ENCODE data around the gene ZFAND3. TPM values are rescaled to one million over a fixed set of nuclear protein-coding genes. Genes with fewer than 3 reads are reported as not detected.

Gene ZFAND3
- total RNA-seq, 1 experiment from 2014 or later = 64.0 TPM

DNA sequence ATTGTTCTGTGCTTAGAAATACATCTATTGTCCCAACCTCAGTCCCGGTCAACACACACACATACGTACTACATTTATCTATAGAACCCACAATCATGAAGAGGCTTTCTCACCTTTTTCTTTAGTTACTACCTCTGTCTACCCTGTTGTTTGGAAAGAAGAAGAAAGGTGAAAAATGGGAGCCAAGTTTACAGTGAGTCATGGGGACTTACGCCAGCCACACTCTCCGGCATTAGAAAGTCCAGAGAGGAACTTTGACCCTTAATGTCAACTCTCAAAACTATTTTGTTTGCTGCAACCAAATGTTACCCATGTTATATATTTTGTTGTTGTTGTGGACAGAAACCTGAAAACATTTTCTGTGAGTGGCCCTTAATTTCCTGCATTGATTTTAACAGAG lies 259.1 kb downstream of the ZFAND3 start:
- Histone ChIP-seq H3K4me3 (ENCODE audit: low read depth, low read length, poor library complexity, severe bottlenecking) (no peak overlapping the region), H3K9me3 (ENCODE audit: low read depth, low read length, poor library complexity, severe bottlenecking) (no peaks in the 10 kb centered on the region), H3K36me3 (ENCODE audit: insufficient read depth, low read length, poor library complexity, severe bottlenecking) (no peaks in the 10 kb centered on the region), H3K27me3 (replicated peaks; ENCODE audit: insufficient read depth, low read depth, low read length, poor library complexity) (no peaks in the 10 kb centered on the region), H3K27ac (ENCODE audit: low read depth, low read length, poor library complexity, severe bottlenecking) (no peak overlapping the region), H3K4me1 (ENCODE audit: insufficient read depth, low read length, poor library complexity, severe bottlenecking) (no peaks in the 10 kb centered on the region)
- no TSS peak for BruUV-seq (replicated peaks)
- intact Hi-C loops (cut with micrococcal nuclease; ENCODE audit: unreplicated experiment) = no loop called here
- TF ChIP-seq EZH2 (IDR thresholded peaks at IDR 0.05; ENCODE audit: borderline replicate concordance, low read depth, low read length, poor library complexity, severe bottlenecking) = no peak
- TF ChIP-seq, protein P1, sequence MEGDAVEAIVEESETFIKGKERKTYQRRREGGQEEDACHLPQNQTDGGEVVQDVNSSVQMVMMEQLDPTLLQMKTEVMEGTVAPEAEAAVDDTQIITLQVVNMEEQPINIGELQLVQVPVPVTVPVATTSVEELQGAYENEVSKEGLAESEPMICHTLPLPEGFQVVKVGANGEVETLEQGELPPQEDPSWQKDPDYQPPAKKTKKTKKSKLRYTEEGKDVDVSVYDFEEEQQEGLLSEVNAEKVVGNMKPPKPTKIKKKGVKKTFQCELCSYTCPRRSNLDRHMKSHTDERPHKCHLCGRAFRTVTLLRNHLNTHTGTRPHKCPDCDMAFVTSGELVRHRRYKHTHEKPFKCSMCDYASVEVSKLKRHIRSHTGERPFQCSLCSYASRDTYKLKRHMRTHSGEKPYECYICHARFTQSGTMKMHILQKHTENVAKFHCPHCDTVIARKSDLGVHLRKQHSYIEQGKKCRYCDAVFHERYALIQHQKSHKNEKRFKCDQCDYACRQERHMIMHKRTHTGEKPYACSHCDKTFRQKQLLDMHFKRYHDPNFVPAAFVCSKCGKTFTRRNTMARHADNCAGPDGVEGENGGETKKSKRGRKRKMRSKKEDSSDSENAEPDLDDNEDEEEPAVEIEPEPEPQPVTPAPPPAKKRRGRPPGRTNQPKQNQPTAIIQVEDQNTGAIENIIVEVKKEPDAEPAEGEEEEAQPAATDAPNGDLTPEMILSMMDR (conservative IDR thresholded peaks at IDR 0.05; ENCODE audit: low read depth, low read length) = no peak
- CTCF ChIA-PET = no interaction called here
- DNase-seq (ENCODE audit: low spot score) = no peak
- POLR2A ChIA-PET (ENCODE audit: low non-redundant PET) = no interaction called here

- H3K36me3 ChIP-seq (ENCODE audit: insufficient read depth, low read length, poor library complexity, severe bottlenecking) = no peaks in the 10 kb centered on the region
- TF ChIP-seq, protein P1 (conservative IDR thresholded peaks at IDR 0.05; ENCODE audit: low read depth, low read length) = no peak
- no peak for TF ChIP-seq EZH2 (IDR thresholded peaks at IDR 0.05; ENCODE audit: borderline replicate concordance, low read depth, low read length, poor library complexity, severe bottlenecking)
- CTCF ChIA-PET = no interaction called here
- intact Hi-C loops (cut with micrococcal nuclease; ENCODE audit: unreplicated experiment) = no loop called here
- H3K4me1 ChIP-seq (ENCODE audit: insufficient read depth, low read length, poor library complexity, severe bottlenecking) = no peaks in the 10 kb centered on the region
- POLR2A ChIA-PET (ENCODE audit: low non-redundant PET) = no interaction called here
- no TSS peak for BruUV-seq (replicated peaks)
- no peak for DNase-seq (ENCODE audit: low spot score)
- no peak overlapping the region for H3K4me3 ChIP-seq (ENCODE audit: low read depth, low read length, poor library complexity, severe bottlenecking)
- H3K27ac ChIP-seq (ENCODE audit: low read depth, low read length, poor library complexity, severe bottlenecking) = no peak overlapping the region
- H3K27me3 ChIP-seq (replicated peaks; ENCODE audit: insufficient read depth, low read depth, low read length, poor library complexity) = no peaks in the 10 kb centered on the region
- no peaks in the 10 kb centered on the region for H3K9me3 ChIP-seq (ENCODE audit: low read depth, low read length, poor library complexity, severe bottlenecking)
These were observed 259.6 kb downstream of the ZFAND3 start for GRCh38 chr6:38079107-38079506.

GRCh38 chr6:38079537-38079936 lies 260.0 kb downstream of the ZFAND3 start:
- DNase-seq (ENCODE audit: low spot score) = no peak
- no peak overlapping the region for H3K27ac ChIP-seq (ENCODE audit: low read depth, low read length, poor library complexity, severe bottlenecking)
- intact Hi-C loops (cut with micrococcal nuclease; ENCODE audit: unreplicated experiment) = no loop called here
- H3K9me3 ChIP-seq (ENCODE audit: low read depth, low read length, poor library complexity, severe bottlenecking) = no peaks in the 10 kb centered on the region
- no peaks in the 10 kb centered on the region for H3K27me3 ChIP-seq (replicated peaks; ENCODE audit: insufficient read depth, low read depth, low read length, poor library complexity)
- no peaks in the 10 kb centered on the region for H3K4me1 ChIP-seq (ENCODE audit: insufficient read depth, low read length, poor library complexity, severe bottlenecking)
- no peaks in the 10 kb centered on the region for H3K36me3 ChIP-seq (ENCODE audit: insufficient read depth, low read length, poor library complexity, severe bottlenecking)
- no peak overlapping the region for H3K4me3 ChIP-seq (ENCODE audit: low read depth, low read length, poor library complexity, severe bottlenecking)
- POLR2A ChIA-PET (ENCODE audit: low non-redundant PET) = no interaction called here
- BruUV-seq (replicated peaks) = no TSS peak
- no peak for TF ChIP-seq EZH2 (IDR thresholded peaks at IDR 0.05; ENCODE audit: borderline replicate concordance, low read depth, low read length, poor library complexity, severe bottlenecking)
- TF ChIP-seq, protein P1 (conservative IDR thresholded peaks at IDR 0.05; ENCODE audit: low read depth, low read length) = no peak
- CTCF ChIA-PET = no interaction called here
